PC-9 (cell line): ENCODE data around the gene SPHK1.

Experiments
- EZH2 ChIP-seq: fragments of 200-600 bp; sonication (generic); IDR thresholded peaks from 2 replicates; pipeline ENCODE4 v1.8.0; 2017; ENCODE audit warnings: antibody characterized with exemption, low read depth
- TF ChIP-seq, protein P1 (sequence below): fragments of 200-600 bp; sonication (generic); conservative IDR thresholded peaks from 2 replicates; pipeline ENCODE4 v1.6.1; 2017; ENCODE audit warnings: mixed run types, antibody characterized with exemption, mild to moderate bottlenecking, moderate library complexity

DNA sequence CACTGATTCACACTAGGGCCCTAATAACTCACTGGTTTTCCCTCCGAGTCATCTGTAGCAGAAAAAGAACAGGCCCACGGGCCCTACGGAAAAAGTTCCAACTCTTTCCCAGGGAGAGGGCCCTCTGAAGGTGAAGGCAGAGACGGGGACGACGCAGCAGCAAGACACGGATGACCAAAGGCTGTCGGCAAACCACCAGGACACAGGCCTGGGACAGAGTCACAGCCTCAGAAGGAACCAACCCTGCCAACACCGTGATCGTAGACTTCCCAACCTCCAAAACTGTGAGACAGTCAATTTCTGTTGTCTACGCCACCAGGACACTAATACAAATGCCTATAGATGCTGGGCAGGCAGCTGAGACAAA lies 5.2 kb upstream of the SPHK1 start:
- no peak for TF ChIP-seq EZH2
- TF ChIP-seq, protein P1, sequence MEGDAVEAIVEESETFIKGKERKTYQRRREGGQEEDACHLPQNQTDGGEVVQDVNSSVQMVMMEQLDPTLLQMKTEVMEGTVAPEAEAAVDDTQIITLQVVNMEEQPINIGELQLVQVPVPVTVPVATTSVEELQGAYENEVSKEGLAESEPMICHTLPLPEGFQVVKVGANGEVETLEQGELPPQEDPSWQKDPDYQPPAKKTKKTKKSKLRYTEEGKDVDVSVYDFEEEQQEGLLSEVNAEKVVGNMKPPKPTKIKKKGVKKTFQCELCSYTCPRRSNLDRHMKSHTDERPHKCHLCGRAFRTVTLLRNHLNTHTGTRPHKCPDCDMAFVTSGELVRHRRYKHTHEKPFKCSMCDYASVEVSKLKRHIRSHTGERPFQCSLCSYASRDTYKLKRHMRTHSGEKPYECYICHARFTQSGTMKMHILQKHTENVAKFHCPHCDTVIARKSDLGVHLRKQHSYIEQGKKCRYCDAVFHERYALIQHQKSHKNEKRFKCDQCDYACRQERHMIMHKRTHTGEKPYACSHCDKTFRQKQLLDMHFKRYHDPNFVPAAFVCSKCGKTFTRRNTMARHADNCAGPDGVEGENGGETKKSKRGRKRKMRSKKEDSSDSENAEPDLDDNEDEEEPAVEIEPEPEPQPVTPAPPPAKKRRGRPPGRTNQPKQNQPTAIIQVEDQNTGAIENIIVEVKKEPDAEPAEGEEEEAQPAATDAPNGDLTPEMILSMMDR: no peak
